Amniotic epithelial cell (primary cell): ENCODE data around the gene SPATA20.
A peak's percentile ranks its signal among the peaks of the same experiment; 100 is the strongest.

ENCODE experiments used
- DNase-seq: peaks from one replicate; pipeline ENCODE4 v3.0.0-alpha.2; 2010; ENCODE audit warnings: low read depth

Gene SPATA20

GRCh38 chr17:50579399-50579798 is 32.4 kb downstream of the SPATA20 start:
- DNase-seq, result no peak

- DNase-seq, result no peak
Observed at GRCh38 chr17:50580646-50581045, 33.7 kb downstream of the SPATA20 start.

GRCh38 chr17:50581316-50581715 is 34.3 kb downstream of the SPATA20 start:
- DNase-seq, result no peak

- no peak for DNase-seq
Observed at GRCh38 chr17:50582741-50583140, 35.8 kb downstream of the SPATA20 start.

GRCh38 chr17:50583641-50584040 is 36.7 kb downstream of the SPATA20 start:
- no peak for DNase-seq

- no peak for DNase-seq
Observed at GRCh38 chr17:50584116-50584515, 37.1 kb downstream of the SPATA20 start.

GRCh38 chr17:50584749-50585148 is 37.8 kb downstream of the SPATA20 start:
- DNase-seq, result no peak

GRCh38 chr17:50585346-50585745 is 38.4 kb downstream of the SPATA20 start:
- DNase-seq, result no peak

- no peak for DNase-seq
Observed at GRCh38 chr17:50585891-50586290, 38.9 kb downstream of the SPATA20 start.

GRCh38 chr17:50586421-50587247 is 39.7 kb downstream of the SPATA20 start:
- no peak for DNase-seq

- DNase-seq, result no peak
Observed at GRCh38 chr17:50587571-50587970, 40.6 kb downstream of the SPATA20 start.

GRCh38 chr17:50588391-50589049 is 41.5 kb downstream of the SPATA20 start:
- no peak for DNase-seq

GRCh38 chr17:50589095-50589705 is 42.2 kb downstream of the SPATA20 start:
- DNase-seq, result peak; percentile 35

- no peak for DNase-seq
Observed at GRCh38 chr17:50590946-50591737, 44.2 kb downstream of the SPATA20 start.

- DNase-seq, result no peak
Observed at GRCh38 chr17:50593321-50593720, 46.3 kb downstream of the SPATA20 start.

- no peak for DNase-seq
Observed at GRCh38 chr17:50594128-50594823, 47.3 kb downstream of the SPATA20 start.

- no peak for DNase-seq
Observed at GRCh38 chr17:50594892-50595291, 47.9 kb downstream of the SPATA20 start.

GRCh38 chr17:50596191-50597037 is 49.4 kb downstream of the SPATA20 start:
- DNase-seq, result peak; percentile 15

GRCh38 chr17:50598487-50598886 is 51.5 kb downstream of the SPATA20 start:
- DNase-seq, result no peak

GRCh38 chr17:50599606-50600005 is 52.6 kb downstream of the SPATA20 start:
- no peak for DNase-seq
